Activated T-cell treated with anti-CD3 and anti-CD28 coated beads, Interleukin-2, amount 50 U/mL, for 72 hours (primary cell): ENCODE results near the gene CSNK2A2. TPM values are rescaled to one million over a fixed set of nuclear protein-coding genes. Genes with fewer than 3 reads are reported as not detected.

Experiments
- ATAC-seq, 2 donors: fragments of 150-1000 bp; cut with Tn5 transposase; replicated peaks in 1 of 2; 2 replicates each; pipeline ENCODE4 v1.10.0; 2021; ENCODE audit warnings: moderate library complexity in 2 of 2, mild to moderate bottlenecking in 1 of 2
- DNase-seq, 2 donors: peaks; one replicate each; pipeline ENCODE4 v3.0.0; 2021 to 2022; ENCODE audit warnings: mixed read lengths in 1 of 2
- H3K27ac Mint-ChIP-seq: one replicate; pipeline ENCODE4 v1.8.0; 2022; ENCODE audit warnings: mild to moderate bottlenecking, moderate library complexity, mixed read lengths
- H3K27me3 Mint-ChIP-seq: one replicate; pipeline ENCODE4 v1.8.0; 2022; ENCODE audit warnings: low read depth, mixed read lengths
- H3K36me3 Mint-ChIP-seq, 2 donors: one replicate each; pipeline ENCODE4 v1.8.0; 2022; ENCODE audit warnings: mixed read lengths in 2 of 2, mild to moderate bottlenecking in 1 of 2; ENCODE audit not compliant: insufficient read depth in 2 of 2
- H3K4me1 Mint-ChIP-seq: one replicate; pipeline ENCODE4 v1.8.0; 2022; ENCODE audit warnings: low read depth, mixed read lengths
- H3K4me3 Mint-ChIP-seq, 2 donors: one replicate each; pipeline ENCODE4 v1.8.0; 2022; ENCODE audit warnings: mild to moderate bottlenecking in 2 of 2, mixed read lengths in 2 of 2, moderate library complexity in 2 of 2
- H3K9me3 Mint-ChIP-seq, 2 donors: one replicate each; pipeline ENCODE4 v1.8.0; 2022; ENCODE audit warnings: mixed read lengths in 2 of 2
- total RNA-seq, 2 donors: library from RNA; stranded (reverse); gene quantifications; one replicate each; pipeline ENCODE4 v1.2.3, GENCODE V29; 2022

CSNK2A2 gene
- total RNA-seq, 2 donors from 2014 or later, result 121 to 133 TPM

- no peak overlapping the region for H3K4me3 Mint-ChIP-seq
- no peak overlapping the region for H3K27ac Mint-ChIP-seq
- ATAC-seq (no peak), DNase-seq (no peak)
- no peaks in the 10 kb centered on the region for H3K27me3 Mint-ChIP-seq
- no peaks in the 10 kb centered on the region for H3K4me1 Mint-ChIP-seq
- peaks cover 4 to 9% of the 10 kb centered on the region in 2 donors for H3K36me3 Mint-ChIP-seq
- H3K9me3 Mint-ChIP-seq, result no peaks in the 10 kb centered on the region
Measured at GRCh38 chr16:58109330-58109729, 88.6 kb downstream of the CSNK2A2 start.

Other genes starting within 250 kb of the CSNK2A2 start
- not detected for gene CNGB1, start 227.0 kb downstream of the CSNK2A2 start, total RNA-seq
- 10 to 100 TPM; 12.0 to 12.7 TPM for gene ZNF319, start 197.4 kb downstream of the CSNK2A2 start, total RNA-seq
- gene USB1, start 196.7 kb downstream of the CSNK2A2 start, total RNA-seq, result 10 to 100 TPM; 38.9 to 45.0 TPM
- gene MMP15, start 172.4 kb downstream of the CSNK2A2 start, total RNA-seq, result under 1 TPM; 0.76 to 0.84 TPM
- 10 to 100 TPM; 37.6 to 42.4 TPM for gene CFAP20, start 68.7 kb downstream of the CSNK2A2 start, total RNA-seq
- gene PRSS54, start 96.9 kb upstream of the CSNK2A2 start, total RNA-seq, result not detected
- 10 to 100 TPM; 18.1 to 23.9 TPM for gene GINS3, start 194.4 kb upstream of the CSNK2A2 start, total RNA-seq